OCI-LY3 (cell line): ENCODE data around the gene GJA1.

ENCODE experiments used
- CTCF ChIP-seq: fragments of 200-600, 300-600 bp; sonication (generic); IDR thresholded peaks from 2 replicates; pipeline ENCODE4 v1.5.1; 2014; ENCODE audit warnings: antibody characterized with exemption, low read length, low read depth
- EZH2phosphoT487 ChIP-seq: fragments of 200-600 bp; shearing (Covaris generic); IDR thresholded peaks from 2 replicates; pipeline ENCODE4 v1.6.1; 2018; ENCODE audit warnings: antibody characterized with exemption, mixed run types, low read depth

- TF ChIP-seq CTCF (no peak), EZH2phosphoT487 (no peak)
Measured at GRCh38 chr6:121389419-121389818, 46.0 kb upstream of the GJA1 start.
